Glomerular endothelial cell (primary cell): Measurements from ENCODE around the gene NRM. TPM values are rescaled to one million over a fixed set of nuclear protein-coding genes. Genes with fewer than 3 reads are reported as not detected.

Experiments used
- total RNA-seq: library from RNA; depleted of rRNA; stranded (reverse); fragments of >200 nt; gene quantifications from 2 replicates; pipeline ENCODE4 v1.2.3, GENCODE V29; 2015

The NRM gene
- total RNA-seq, 1 donor from 2014 or later, result 8.8 TPM

Other genes with a start within 250 kb of the NRM start
- gene HLA-E, start 201.5 kb downstream of the NRM start, total RNA-seq, result 412 and 601 TPM in 2 replicates
- gene GNL1, start 134.5 kb downstream of the NRM start, total RNA-seq, result 34.3 and 45.1 TPM in 2 replicates
- gene PRR3, start 133.7 kb downstream of the NRM start, total RNA-seq, result 6.1 and 7.9 TPM in 2 replicates
- 54.0 and 64.4 TPM in 2 replicates for gene ABCF1, start 119.5 kb downstream of the NRM start, total RNA-seq
- gene PPP1R10, start 73.7 kb downstream of the NRM start, total RNA-seq, result 32.7 and 40.0 TPM in 2 replicates
- gene MRPS18B, start 73.1 kb downstream of the NRM start, total RNA-seq, result 33.9 and 41.1 TPM in 2 replicates
- gene ATAT1, start 64.1 kb downstream of the NRM start, total RNA-seq, result 8.1 and 8.9 TPM in 2 replicates
- 6.8 and 8.5 TPM in 2 replicates for gene C6orf136, start 43.9 kb downstream of the NRM start, total RNA-seq
- 28.8 and 28.9 TPM in 2 replicates for gene DHX16, start 18.0 kb downstream of the NRM start, total RNA-seq
- 124 and 147 TPM in 2 replicates for gene PPP1R18, start 4.3 kb downstream of the NRM start, total RNA-seq
- 8.7 and 18.1 TPM in 2 replicates for gene MDC1, start 26.3 kb upstream of the NRM start, total RNA-seq
- 842 and 878 TPM in 2 replicates for gene TUBB, start 29.4 kb upstream of the NRM start, total RNA-seq
- 105 and 120 TPM in 2 replicates for gene FLOT1, start 51.7 kb upstream of the NRM start, total RNA-seq
- gene IER3, start 53.6 kb upstream of the NRM start, total RNA-seq, result 75.3 and 157 TPM in 2 replicates
- gene DDR1, start 193.5 kb upstream of the NRM start, total RNA-seq, result 9.1 and 18.7 TPM in 2 replicates
- gene GTF2H4, start 217.2 kb upstream of the NRM start, total RNA-seq, result 22.8 and 24.1 TPM in 2 replicates
- gene VARS2, start 223.3 kb upstream of the NRM start, total RNA-seq, result 17.9 and 22.6 TPM in 2 replicates
- gene SFTA2, start 241.2 kb upstream of the NRM start, total RNA-seq, result not detected in 2 replicates
- gene MUCL3, start 250.0 kb upstream of the NRM start, total RNA-seq, result not detected in 2 replicates